GM21526 (cell line): ENCODE results near the gene TUBB1.

Source experiments
- ATAC-seq: cut with Tn5 transposase; IDR thresholded peaks from one replicate; pipeline ENCODE4 v1.9.1; 2021; ENCODE audit warnings: moderate library complexity; ENCODE audit not compliant: unreplicated experiment, low FRiP score

The TUBB1 gene

DNA sequence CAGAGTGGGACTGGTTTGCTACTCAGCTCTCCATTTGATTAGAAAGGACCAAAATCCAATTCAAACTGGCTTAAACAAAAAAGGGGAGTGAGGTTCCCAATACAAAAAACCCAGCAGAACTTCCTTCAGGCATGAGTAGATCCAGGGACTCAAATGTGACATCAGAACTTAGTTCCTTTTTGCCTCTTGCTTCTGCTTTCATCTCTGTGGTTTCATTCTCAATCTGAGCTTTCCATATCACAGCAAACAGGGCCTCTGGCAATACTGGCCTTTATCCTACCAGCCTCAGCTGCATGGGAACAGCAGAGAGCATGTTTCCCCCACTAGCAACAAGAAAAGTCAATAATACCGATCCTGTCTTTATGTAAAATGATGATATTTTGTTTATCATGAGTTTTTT is 52.0 kb downstream of the TUBB1 start:
- no peak for ATAC-seq

DNA sequence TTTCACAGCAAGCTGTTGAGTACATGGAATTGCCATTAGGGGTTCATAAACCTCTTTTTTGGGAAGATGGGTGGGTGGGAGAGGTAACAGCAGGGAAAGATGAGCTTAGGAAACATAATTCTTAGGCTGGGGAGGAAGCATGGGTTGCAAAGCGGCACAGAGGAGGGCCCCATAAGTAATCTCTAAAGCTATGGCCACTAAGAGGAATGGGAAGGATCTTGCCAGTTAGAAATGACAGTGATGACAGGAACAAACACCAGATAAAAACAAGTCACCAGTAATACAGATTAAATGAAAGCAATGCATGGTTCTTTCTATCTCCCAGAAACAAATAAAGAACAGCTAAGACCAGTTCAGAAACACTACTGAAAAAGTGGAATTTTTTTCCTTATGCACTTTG is 54.4 kb downstream of the TUBB1 start:
- ATAC-seq: no peak

DNA sequence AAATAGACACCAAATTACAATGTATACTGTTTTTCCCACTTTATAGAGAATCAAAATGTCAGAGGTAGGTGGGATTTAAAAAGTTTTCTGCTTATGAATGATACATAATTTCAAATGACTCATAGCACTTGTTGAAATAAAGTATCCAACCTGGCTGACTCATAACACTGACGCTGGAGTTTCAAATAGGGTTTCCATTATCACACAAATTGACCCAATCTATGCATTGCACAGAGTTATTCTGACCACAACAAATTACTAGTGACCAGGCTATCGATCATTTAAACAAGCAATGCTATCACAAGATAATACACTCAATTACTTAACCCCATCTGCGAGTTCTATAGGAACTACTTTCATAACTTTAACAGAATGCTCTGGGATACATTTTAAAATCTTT is 55.2 kb downstream of the TUBB1 start:
- no peak for ATAC-seq

DNA sequence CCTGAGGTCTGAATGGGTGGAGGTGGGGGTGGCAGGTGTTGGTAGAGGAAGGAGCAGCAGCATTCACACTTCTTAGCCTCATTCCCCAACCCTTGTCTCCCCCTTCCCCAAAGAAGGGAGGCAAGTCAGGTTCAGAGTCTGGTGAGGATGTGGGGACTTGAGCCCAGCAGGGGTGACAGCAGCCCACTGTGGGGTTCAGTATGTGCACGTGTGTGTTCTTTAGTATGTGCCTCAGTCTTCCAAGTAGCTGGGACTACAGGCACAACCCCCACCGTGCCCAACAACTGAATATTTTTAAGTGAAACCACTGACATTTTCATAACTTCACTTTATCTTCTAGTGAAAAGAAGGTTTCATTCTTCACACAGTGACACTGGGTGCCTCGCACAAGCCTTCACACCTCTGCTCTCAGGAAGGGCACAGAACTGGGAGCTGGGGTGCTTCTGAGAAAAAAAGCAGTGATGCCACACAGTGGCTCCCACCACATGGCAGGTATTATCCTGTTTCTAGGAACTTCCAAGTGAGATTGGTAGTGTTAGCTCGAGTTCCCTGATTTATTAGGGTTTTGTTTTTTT is 56.8 kb downstream of the TUBB1 start:
- no peak for ATAC-seq
